PFSK-1 (cell line): ENCODE results near the gene PRKN.

ENCODE experiments used
- FOXP2 ChIP-seq: optimal IDR thresholded peaks from 2 replicates; pipeline ENCODE3; 2011; ENCODE audit warnings: borderline replicate concordance, control low read depth, inconsistent platforms; ENCODE audit not compliant: insufficient read depth; ENCODE audit errors: extremely low read length, extremely low read depth
- POLR2AphosphoS5 ChIP-seq: IDR thresholded peaks from 2 replicates; pipeline ENCODE4 v1.6.1; 2012; ENCODE audit warnings: low read depth, mild to moderate bottlenecking, control low read depth, low read length, moderate library complexity
- REST ChIP-seq, 2 experiments: IDR thresholded peaks; 2 replicates each; pipeline versions ENCODE4 v1.6.1 to v1.8.0; 2011 to 2012; ENCODE audit warnings: low read depth in 2 of 2, low read length in 2 of 2, control low read depth in 1 of 2, inconsistent platforms in 1 of 2, mild to moderate bottlenecking in 1 of 2, moderate library complexity in 1 of 2; ENCODE audit not compliant: insufficient read depth in 1 of 2
- SIN3A ChIP-seq: IDR thresholded peaks from 2 replicates; pipeline ENCODE4 v1.6.1; 2012; ENCODE audit warnings: mild to moderate bottlenecking, low read length, moderate library complexity, borderline replicate concordance; ENCODE audit not compliant: insufficient read depth
- TAF1 ChIP-seq: IDR thresholded peaks from 2 replicates; pipeline ENCODE4 v1.6.1; 2012; ENCODE audit warnings: low read length, control low read depth, borderline replicate concordance; ENCODE audit not compliant: insufficient read depth

- TF ChIP-seq REST (IDR thresholded peaks at IDR 0.05; ENCODE audit: insufficient read depth in 1 of 2, low read depth in 2 of 2, low read length in 2 of 2): no peak
- TF ChIP-seq TAF1: no peak
- TF ChIP-seq POLR2AphosphoS5: no peak
- no peak for TF ChIP-seq SIN3A
- no peak for TF ChIP-seq FOXP2
These were observed 1268.5 kb downstream of the PRKN start for GRCh38 chr6:161459008-161459615.
